ENCODE measurements around the gene DYNC1LI2. TPM values are rescaled to one million over a fixed set of nuclear protein-coding genes. Genes with fewer than 3 reads are reported as not detected.

Gene DYNC1LI2
- total and polyA plus RNA-seq, 2 of the 8 experiments (the other 6 are each of a cell fraction or from before 2014, with no cell fraction given) = 35.0 to 70.8 TPM

GRCh38 chr16:66705790-66706505 lies 45.5 kb downstream of the DYNC1LI2 start:
- DNase-seq (ENCODE audit: low read depth in 1 of 2, low spot score in 2 of 2) (no peak), FAIRE-seq (no peak)
- Histone ChIP-seq H3K4ac (replicated peaks; ENCODE audit: insufficient read length, low read depth, low read length) (no peak overlapping the region), H3K23me2 (ENCODE audit: low read depth, low read length) (no peaks in the 10 kb centered on the region; the same call in 1 of the 2 replicates), H4K5ac (ENCODE audit: insufficient read length, low read depth, low read length) (no peak overlapping the region), H4K91ac (replicated peaks; ENCODE audit: insufficient read length, low read length) (no peak overlapping the region), H4K20me1 (replicated peaks in 1 of 2; ENCODE audit: control insufficient read depth in 1 of 2, insufficient read depth in 2 of 2, low read length in 2 of 2) (no peaks in the 10 kb centered on the region), H3K36me3 (ENCODE audit: control insufficient read depth in 2 of 4, insufficient read depth in 4 of 4, low read length in 3 of 4) (no peaks in the 10 kb centered on the region), H3K79me2 (ENCODE audit: control insufficient read depth in 1 of 2, insufficient read depth in 2 of 2, low read length in 2 of 2) (no peaks in the 10 kb centered on the region), H3K56ac (replicated peaks; ENCODE audit: insufficient read length, low read depth, low read length) (no peak overlapping the region), H3K18ac (ENCODE audit: extremely low read depth, low read length) (no peak overlapping the region), H2AK5ac (ENCODE audit: low read depth, low read length) (no peak overlapping the region), H3K27me3 (replicated peaks in 1 of 4; ENCODE audit: control insufficient read depth in 3 of 4, extremely low read depth in 1 of 4, insufficient read depth in 3 of 4, low read length in 3 of 4) (no peaks in the 10 kb centered on the region), H3K9ac (replicated peaks in 1 of 4; ENCODE audit: extremely low read depth in 1 of 4, low read depth in 3 of 4, low read length in 3 of 4) (no peak overlapping the region), H4K8ac (ENCODE audit: extremely low read depth, insufficient read depth, low read length) (no peak overlapping the region), H3K4me1 (replicated peaks in 1 of 4; ENCODE audit: control insufficient read depth in 3 of 4, insufficient read depth in 4 of 4, low read length in 3 of 4) (peaks cover 0 to 4% (median 1%) of the 10 kb centered on the region in 4 experiments; a peak in 2 of 7 replicates), H3K14ac (ENCODE audit: insufficient read length) (no peak overlapping the region), H3K27ac (ENCODE audit: low read depth, low read length) (no peak overlapping the region), H2BK12ac (ENCODE audit: low read depth, low read length) (no peak overlapping the region), H2BK15ac (ENCODE audit: low read length) (no peak overlapping the region), H3K9me3 (ENCODE audit: insufficient read depth in 2 of 2, low read depth in 1 of 2, low read length in 1 of 2) (no peaks in the 10 kb centered on the region), H3K4me3 (ENCODE audit: extremely low read depth in 1 of 4, insufficient read depth in 2 of 4, low read depth in 3 of 4, low read length in 4 of 4) (no peak overlapping the region), H3K79me1 (ENCODE audit: low read depth, low read length) (no peaks in the 10 kb centered on the region; the same call in 1 of the 2 replicates), H2AFZ (ENCODE audit: low read length) (no peak overlapping the region), H2BK120ac (replicated peaks; ENCODE audit: low read depth, low read length) (no peak overlapping the region), H3K4me2 (ENCODE audit: insufficient read depth in 1 of 2, low read depth in 2 of 2, low read length in 2 of 2) (no peak overlapping the region), H2BK20ac (ENCODE audit: low read length) (no peak overlapping the region), H2BK5ac (ENCODE audit: low read depth, low read length) (no peak overlapping the region), H3K23ac (ENCODE audit: insufficient read length) (no peak overlapping the region)
- TF ChIP-seq RAD21 (IDR thresholded peaks at IDR 0.05 in 1 of 2, conservative IDR thresholded peaks at IDR 0.05 in 1 of 2; ENCODE audit: low read depth in 2 of 2, low read length in 2 of 2) = no peak
- TF ChIP-seq GABPA (IDR thresholded peaks at IDR 0.05; ENCODE audit: borderline replicate concordance, insufficient read depth, low read length) = no peak
- TF ChIP-seq CREB1 (IDR thresholded peaks at IDR 0.05) = no peak
- TF ChIP-seq TEAD4 (IDR thresholded peaks at IDR 0.05; ENCODE audit: low read depth, low read length) = no peak
- no peak for TF ChIP-seq HDAC6 (IDR thresholded peaks at IDR 0.05; ENCODE audit: low read depth, low read length)
- no peak for TF ChIP-seq NANOG (IDR thresholded peaks at IDR 0.05; ENCODE audit: insufficient read depth, low read depth, low read length, poor library complexity, severe bottlenecking)
- TF ChIP-seq SIX5 (IDR thresholded peaks at IDR 0.05; ENCODE audit: low read depth, low read length) = no peak
- TF ChIP-seq, protein P1, sequence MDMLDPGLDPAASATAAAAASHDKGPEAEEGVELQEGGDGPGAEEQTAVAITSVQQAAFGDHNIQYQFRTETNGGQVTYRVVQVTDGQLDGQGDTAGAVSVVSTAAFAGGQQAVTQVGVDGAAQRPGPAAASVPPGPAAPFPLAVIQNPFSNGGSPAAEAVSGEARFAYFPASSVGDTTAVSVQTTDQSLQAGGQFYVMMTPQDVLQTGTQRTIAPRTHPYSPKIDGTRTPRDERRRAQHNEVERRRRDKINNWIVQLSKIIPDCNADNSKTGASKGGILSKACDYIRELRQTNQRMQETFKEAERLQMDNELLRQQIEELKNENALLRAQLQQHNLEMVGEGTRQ (IDR thresholded peaks at IDR 0.05; ENCODE audit: low read length) = no peak
- ChIA-PET POLR2A (ENCODE audit: partially characterized antibody) (interaction anchor here (1.3 to 2.6 kb wide), 2 partner anchors 10 to 12 kb away, joined by 4 to 11 read pairs; no protein-coding TSS in a partner anchor), CTCF (ENCODE audit: partially characterized antibody) (interaction anchor here (0.7 to 1.3 kb wide), 3 partner anchors 8 to 149 kb away, joined by 3 read pairs; no protein-coding TSS in a partner anchor)
- 95% methylated on average over 11 of the region's 11 CpGs; no CpG with 5 or more reads in 1 of the 2 experiments for WGBS, 2 experiments (ENCODE audit: extremely low coverage in 1 of 2, insufficient coverage in 1 of 2, insufficient read length in 1 of 2, insufficient replicate concordance in 2 of 2, low coverage in 1 of 2, low lambda C conversion rate in 2 of 2, missing lambda C conversion rate in 1 of 2)
